Sigmoid colon (tissue), 3 donors: ENCODE data around the gene PRSS57.

ENCODE experiments used
- CTCF ChIP-seq, 4 experiments: fragments of 450-650 bp in 3 of 4; fragments of 200-600 bp in 1 of 4; IDR thresholded peaks; one replicate each; pipeline ENCODE4 v1.5.1; 2016 to 2019; ENCODE audit warnings: antibody characterized with exemption in 4 of 4, mild to moderate bottlenecking in 3 of 4, moderate library complexity in 2 of 4
- POLR2A ChIP-seq, 2 donors: fragments of 450-650 bp; IDR thresholded peaks; one replicate each; pipeline ENCODE4 v1.6.1; 2016; ENCODE audit warnings: antibody characterized with exemption in 2 of 2, mild to moderate bottlenecking in 2 of 2, moderate library complexity in 2 of 2

DNA sequence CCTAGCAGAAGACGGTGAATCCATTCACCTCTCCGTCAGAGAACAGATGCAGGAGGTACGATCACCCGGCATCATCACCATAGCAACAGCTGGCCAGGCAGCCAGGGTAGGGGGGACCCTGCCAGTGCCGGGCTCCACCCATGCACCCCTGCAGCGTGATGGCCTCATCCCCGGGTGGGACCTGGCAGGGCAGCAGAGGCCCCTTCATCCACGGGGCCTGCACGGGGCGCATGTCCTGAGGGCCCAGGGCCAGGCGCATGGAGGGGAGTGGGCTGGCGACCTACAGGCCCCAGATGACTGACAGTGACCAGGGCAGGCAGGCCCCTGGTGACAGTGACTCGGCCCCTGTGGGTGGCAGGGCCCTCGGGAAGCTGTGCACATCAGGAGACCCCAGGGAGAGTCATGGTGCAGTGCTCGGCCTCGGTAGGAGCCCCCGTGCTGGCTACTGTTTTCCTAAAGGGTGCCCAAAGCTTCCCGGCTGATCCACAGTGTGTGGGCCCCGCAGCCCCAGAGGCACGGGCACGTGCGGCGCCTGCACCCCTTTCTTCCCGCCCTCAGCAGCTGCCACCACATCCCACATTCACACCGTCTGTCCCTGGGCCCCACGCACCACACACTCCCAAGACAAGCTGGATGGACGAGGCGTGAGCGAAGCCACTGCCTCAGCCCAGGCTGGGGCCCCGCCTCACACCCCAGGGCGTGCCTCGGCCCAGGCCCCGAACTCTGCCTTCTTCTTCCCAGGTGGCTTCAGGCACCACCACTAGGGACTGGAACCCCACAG is 37.0 kb downstream of the PRSS57 start:
- TF ChIP-seq POLR2A (IDR thresholded peaks at IDR 0.05) (no peak), CTCF (IDR thresholded peaks at IDR 0.05) (no peak)
